CD4-positive, alpha-beta T cell treated with Interleukin-2 at 100 ng/mL for 4 hours (primary cell): ENCODE measurements around the gene HMCN1.

Experiments used
- DNase-seq: peaks from one replicate; pipeline ENCODE4 v3.0.0-alpha.2; 2020; ENCODE audit warnings: low spot score

Gene HMCN1

GRCh38 chr1:185804608-185805007, 70.4 kb downstream of the HMCN1 start:
- DNase-seq = no peak

GRCh38 chr1:185807275-185807674, 73.1 kb downstream of the HMCN1 start:
- no peak for DNase-seq

- DNase-seq = no peak
Measured at GRCh38 chr1:185808631-185809030, 74.4 kb downstream of the HMCN1 start.

- no peak for DNase-seq
Measured at GRCh38 chr1:185811073-185811709, 77.0 kb downstream of the HMCN1 start.

GRCh38 chr1:185812934-185813333, 78.7 kb downstream of the HMCN1 start:
- DNase-seq = no peak

GRCh38 chr1:185813401-185813979, 79.3 kb downstream of the HMCN1 start:
- DNase-seq = peak; percentile 16

GRCh38 chr1:185816460-185816859, 82.3 kb downstream of the HMCN1 start:
- DNase-seq = no peak

- no peak for DNase-seq
Measured at GRCh38 chr1:185819798-185820197, 85.6 kb downstream of the HMCN1 start.

- no peak for DNase-seq
Measured at GRCh38 chr1:185821612-185822385, 87.6 kb downstream of the HMCN1 start.

GRCh38 chr1:185823467-185823866, 89.3 kb downstream of the HMCN1 start:
- no peak for DNase-seq

GRCh38 chr1:185824106-185824505, 89.9 kb downstream of the HMCN1 start:
- no peak for DNase-seq

GRCh38 chr1:185825556-185825955, 91.4 kb downstream of the HMCN1 start:
- DNase-seq = no peak

- DNase-seq = no peak
Measured at GRCh38 chr1:185834371-185834905, 100.2 kb downstream of the HMCN1 start.

- no peak for DNase-seq
Measured at GRCh38 chr1:185835191-185835590, 101.0 kb downstream of the HMCN1 start.

GRCh38 chr1:185837711-185838110, 103.5 kb downstream of the HMCN1 start:
- no peak for DNase-seq

GRCh38 chr1:185838111-185838510, 103.9 kb downstream of the HMCN1 start:
- DNase-seq = no peak

GRCh38 chr1:185840880-185841279, 106.7 kb downstream of the HMCN1 start:
- no peak for DNase-seq

GRCh38 chr1:185843297-185843869, 109.2 kb downstream of the HMCN1 start:
- no peak for DNase-seq

GRCh38 chr1:185843986-185844385, 109.8 kb downstream of the HMCN1 start:
- no peak for DNase-seq

GRCh38 chr1:185846672-185847444, 112.7 kb downstream of the HMCN1 start:
- DNase-seq = no peak

GRCh38 chr1:185849014-185849413, 114.8 kb downstream of the HMCN1 start:
- DNase-seq = no peak

GRCh38 chr1:185850366-185850765, 116.2 kb downstream of the HMCN1 start:
- DNase-seq = no peak
